ENCODE measurements around the gene PHC2. TPM values are rescaled to one million over a fixed set of nuclear protein-coding genes. Genes with fewer than 3 reads are reported as not detected.

The PHC2 gene
- total and polyA plus RNA-seq, 2 of the 13 experiments (the other 11 are each of a cell fraction or from before 2014, with no cell fraction given) = 52.5 to 84.9 TPM

- TF ChIP-seq GPBP1L1 (CRISPR knock-in tag; IDR thresholded peaks at IDR 0.05) (no peak), PHF20 (CRISPR knock-in tag; IDR thresholded peaks at IDR 0.05) (no peak), ZNF205 (CRISPR knock-in tag; IDR thresholded peaks at IDR 0.05) (peak; percentile 62), ZSCAN31 (CRISPR knock-in tag; IDR thresholded peaks at IDR 0.05; ENCODE audit: low read depth) (peak; percentile 83; the same call in 1 of the 2 replicates), PBX2 (CRISPR knock-in tag; IDR thresholded peaks at IDR 0.05) (no peak), GATAD1 (CRISPR knock-in tag; IDR thresholded peaks at IDR 0.05) (peak; percentile 76), ZNF710 (CRISPR knock-in tag; IDR thresholded peaks at IDR 0.05; ENCODE audit: borderline replicate concordance) (peak; percentile 96), NFE2L2 (IDR thresholded peaks at IDR 0.05; ENCODE audit: low read length) (no peak), GABPA (IDR thresholded peaks at IDR 0.05; ENCODE audit: low read depth, low read length) (no peak), GABPA (CRISPR knock-in tag; IDR thresholded peaks at IDR 0.05; ENCODE audit: low read depth) (peak; percentile 63), ZNF543 (CRISPR knock-in tag; IDR thresholded peaks at IDR 0.05) (peak; percentile 77; the same call in 1 of the 2 replicates), ZNF337 (CRISPR knock-in tag; IDR thresholded peaks at IDR 0.05; ENCODE audit: borderline replicate concordance, low read depth) (peak; percentile 90; the same call in 1 of the 2 replicates), NFKBIZ (CRISPR knock-in tag; IDR thresholded peaks at IDR 0.05) (no peak), ZNF292 (CRISPR knock-in tag; IDR thresholded peaks at IDR 0.05; ENCODE audit: borderline replicate concordance, low read depth) (peak; percentile 92; the same call in 1 of the 2 replicates), MBNL3 (CRISPR knock-in tag; conservative IDR thresholded peaks at IDR 0.05) (no peak), HCFC1 (IDR thresholded peaks at IDR 0.05; ENCODE audit: low read depth, low read length) (no peak), ZFY (CRISPR knock-in tag; IDR thresholded peaks at IDR 0.05) (peak; percentile 55), NFKB2 (CRISPR knock-in tag; IDR thresholded peaks at IDR 0.05; ENCODE audit: borderline replicate concordance) (peak; percentile 75; the same call in 1 of the 2 replicates), ISL2 (CRISPR knock-in tag; IDR thresholded peaks at IDR 0.05) (peak; percentile 88), ZNF160 (CRISPR knock-in tag; IDR thresholded peaks at IDR 0.05) (peak; percentile 82; the same call in 1 of the 2 replicates)
- TF ChIP-seq, protein P1, sequence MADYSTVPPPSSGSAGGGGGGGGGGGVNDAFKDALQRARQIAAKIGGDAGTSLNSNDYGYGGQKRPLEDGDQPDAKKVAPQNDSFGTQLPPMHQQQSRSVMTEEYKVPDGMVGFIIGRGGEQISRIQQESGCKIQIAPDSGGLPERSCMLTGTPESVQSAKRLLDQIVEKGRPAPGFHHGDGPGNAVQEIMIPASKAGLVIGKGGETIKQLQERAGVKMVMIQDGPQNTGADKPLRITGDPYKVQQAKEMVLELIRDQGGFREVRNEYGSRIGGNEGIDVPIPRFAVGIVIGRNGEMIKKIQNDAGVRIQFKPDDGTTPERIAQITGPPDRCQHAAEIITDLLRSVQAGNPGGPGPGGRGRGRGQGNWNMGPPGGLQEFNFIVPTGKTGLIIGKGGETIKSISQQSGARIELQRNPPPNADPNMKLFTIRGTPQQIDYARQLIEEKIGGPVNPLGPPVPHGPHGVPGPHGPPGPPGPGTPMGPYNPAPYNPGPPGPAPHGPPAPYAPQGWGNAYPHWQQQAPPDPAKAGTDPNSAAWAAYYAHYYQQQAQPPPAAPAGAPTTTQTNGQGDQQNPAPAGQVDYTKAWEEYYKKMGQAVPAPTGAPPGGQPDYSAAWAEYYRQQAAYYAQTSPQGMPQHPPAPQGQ (CRISPR knock-in tag; IDR thresholded peaks at IDR 0.05; ENCODE audit: borderline replicate concordance) = no peak
- TF ChIP-seq, protein P2, sequence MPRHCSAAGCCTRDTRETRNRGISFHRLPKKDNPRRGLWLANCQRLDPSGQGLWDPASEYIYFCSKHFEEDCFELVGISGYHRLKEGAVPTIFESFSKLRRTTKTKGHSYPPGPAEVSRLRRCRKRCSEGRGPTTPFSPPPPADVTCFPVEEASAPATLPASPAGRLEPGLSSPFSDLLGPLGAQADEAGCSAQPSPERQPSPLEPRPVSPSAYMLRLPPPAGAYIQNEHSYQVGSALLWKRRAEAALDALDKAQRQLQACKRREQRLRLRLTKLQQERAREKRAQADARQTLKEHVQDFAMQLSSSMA (CRISPR knock-in tag; IDR thresholded peaks at IDR 0.05) = no peak; the same call in 1 of the 2 replicates
- TF ChIP-seq, protein P3, sequence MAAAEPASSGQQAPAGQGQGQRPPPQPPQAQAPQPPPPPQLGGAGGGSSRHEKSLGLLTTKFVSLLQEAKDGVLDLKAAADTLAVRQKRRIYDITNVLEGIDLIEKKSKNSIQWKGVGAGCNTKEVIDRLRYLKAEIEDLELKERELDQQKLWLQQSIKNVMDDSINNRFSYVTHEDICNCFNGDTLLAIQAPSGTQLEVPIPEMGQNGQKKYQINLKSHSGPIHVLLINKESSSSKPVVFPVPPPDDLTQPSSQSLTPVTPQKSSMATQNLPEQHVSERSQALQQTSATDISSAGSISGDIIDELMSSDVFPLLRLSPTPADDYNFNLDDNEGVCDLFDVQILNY (CRISPR knock-in tag; conservative IDR thresholded peaks at IDR 0.05) = no peak
Measured at GRCh38 chr1:33342041-33342723, 88.7 kb downstream of the PHC2 start (continued).

Measured in HepG2 (cell line).